Ectodermal cell (in vitro differentiated cells): ENCODE data around the gene PRPF18.
A peak's percentile ranks its signal among the peaks of the same experiment; 100 is the strongest.

Experiments used
- H3K27ac ChIP-seq: 2 replicates; pipeline ENCODE4 v1.7.0; 2013; ENCODE audit warnings: mild to moderate bottlenecking, low read depth, low read length; ENCODE audit not compliant: insufficient read depth, poor library complexity, severe bottlenecking
- H3K27me3 ChIP-seq: 2 replicates; pipeline ENCODE4 v1.7.0; 2013; ENCODE audit warnings: mild to moderate bottlenecking, low read length; ENCODE audit not compliant: insufficient read depth, control insufficient read depth, poor library complexity, severe bottlenecking
- H3K36me3 ChIP-seq: one replicate; pipeline ENCODE4 v1.7.0; 2013; ENCODE audit warnings: low read length; ENCODE audit not compliant: control insufficient read depth, insufficient read depth
- H3K4me1 ChIP-seq: one replicate; pipeline ENCODE4 v1.7.0; 2013; ENCODE audit warnings: low read length; ENCODE audit not compliant: control insufficient read depth, insufficient read depth
- H3K4me3 ChIP-seq: 2 replicates; pipeline ENCODE4 v1.7.0; 2013; ENCODE audit warnings: low read depth, low read length, control low read depth; ENCODE audit not compliant: insufficient read depth
- H3K9me3 ChIP-seq: 2 replicates; pipeline ENCODE4 v1.7.0; 2013; ENCODE audit warnings: mild to moderate bottlenecking, low read length, moderate library complexity; ENCODE audit not compliant: control insufficient read depth
- WGBS, 2 experiments: methylation state at CpG; one replicate each; pipeline ENCODE4 v1.1.7; 2013; ENCODE audit warnings: missing lambda C conversion rate in 2 of 2; 5-methylcytosine and 5-hydroxymethylcytosine counted together

PRPF18 gene

DNA sequence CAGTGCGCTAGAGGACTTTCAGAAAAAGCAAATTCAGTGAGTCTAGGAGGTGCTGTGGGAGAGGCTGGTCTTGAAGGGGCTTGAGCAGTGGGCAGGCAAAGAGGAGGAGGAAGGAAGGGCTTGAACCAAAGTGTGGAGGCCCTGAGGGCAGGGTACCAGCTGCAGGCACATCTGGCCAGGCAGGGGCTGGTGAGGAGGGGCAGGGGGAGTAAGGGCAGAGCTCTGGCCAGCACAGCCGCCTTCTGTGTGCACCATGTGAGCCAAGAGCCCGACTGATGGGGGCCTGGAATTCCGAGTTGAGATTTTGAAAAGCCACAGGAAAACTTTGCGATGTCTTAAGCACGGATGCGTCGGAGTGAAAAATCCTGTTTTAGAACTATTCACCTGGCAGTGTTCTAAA lies 74.5 kb downstream of the PRPF18 start:
- Histone ChIP-seq H3K4me1 (peaks cover 15% of the 10 kb centered on the region), H3K27ac (no peak overlapping the region), H3K36me3 (peaks cover 6% of the 10 kb centered on the region), H3K27me3 (no peaks in the 10 kb centered on the region), H3K9me3 (no peaks in the 10 kb centered on the region), H3K4me3 (no peak overlapping the region)
- 73 to 75% methylated on average over 8 of the region's 8 CpGs for whole genome bisulfite sequencing, 2 experiments

DNA sequence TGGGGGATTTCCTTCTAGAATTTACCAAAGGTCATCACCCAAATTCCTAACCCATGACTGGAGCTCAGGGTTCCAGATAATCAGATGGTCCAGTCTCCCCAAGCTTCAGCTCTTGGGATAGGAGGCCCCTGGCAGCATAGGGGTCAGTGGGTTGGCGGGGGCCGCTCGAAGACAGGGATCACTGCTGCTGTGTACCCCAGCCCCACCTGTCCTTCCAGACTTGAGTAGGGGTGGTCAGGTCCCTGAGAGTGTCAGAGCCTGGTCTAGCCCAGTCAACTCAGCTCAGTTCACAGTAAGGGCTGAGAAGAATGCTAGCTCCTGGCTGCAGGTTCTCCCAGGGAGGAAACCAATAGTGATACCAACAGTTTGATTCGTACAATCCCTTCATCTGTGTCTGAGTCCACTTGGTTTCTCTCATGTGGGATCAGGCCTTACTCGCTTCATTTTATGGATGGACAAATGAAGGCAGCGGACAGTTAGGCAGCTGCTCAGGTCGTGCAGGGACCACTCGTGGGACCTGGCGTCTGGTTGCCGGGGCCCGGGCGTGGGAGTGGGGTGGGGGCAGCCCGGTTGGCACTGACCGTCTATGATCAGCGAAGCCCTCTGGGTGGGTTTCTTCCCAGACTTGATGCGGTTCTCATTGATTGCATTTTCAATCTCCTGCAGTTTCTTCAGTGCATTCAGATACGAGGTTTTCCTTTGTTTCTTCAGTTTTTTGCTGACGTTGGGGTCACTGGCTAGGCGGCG lies 78.9 kb downstream of the PRPF18 start:
- H3K36me3 ChIP-seq: peaks cover 3% of the 10 kb centered on the region
- WGBS, 2 experiments: 96% methylated on average over 20 of the region's 20 CpGs

DNA sequence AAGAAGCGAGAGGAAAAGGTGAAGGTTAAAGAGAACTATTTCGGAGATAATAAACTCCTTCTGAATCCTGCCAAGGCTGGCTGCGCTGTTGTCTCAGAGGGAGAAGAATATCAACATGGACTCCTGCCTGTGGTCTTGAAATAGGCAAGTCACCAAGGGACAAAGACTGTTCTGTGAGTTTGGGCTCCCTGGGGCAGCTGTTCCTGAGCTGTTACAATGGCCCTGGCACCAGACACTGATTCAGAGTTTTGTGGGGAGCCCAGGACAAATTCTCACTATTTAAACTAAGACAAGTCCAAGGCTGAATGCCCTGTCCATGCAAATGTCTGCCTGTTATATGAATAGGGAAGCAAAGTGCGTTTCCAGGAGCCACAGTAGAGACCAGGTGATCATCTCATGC lies 81.4 kb downstream of the PRPF18 start:
- Histone ChIP-seq H3K27me3 (no peaks in the 10 kb centered on the region), H3K36me3 (peaks cover 3% of the 10 kb centered on the region), H3K4me1 (peaks cover 19% of the 10 kb centered on the region), H3K9me3 (no peaks in the 10 kb centered on the region), H3K27ac (no peak overlapping the region), H3K4me3 (no peak overlapping the region)
- WGBS, 2 experiments: 94% methylated on average over 4 of the region's 4 CpGs

More for the DNA sequence above, 78.9 kb downstream of the PRPF18 start:
- Histone ChIP-seq H3K4me3 (no peak overlapping the region), H3K27me3 (no peaks in the 10 kb centered on the region), H3K27ac (no peak overlapping the region), H3K4me1 (peaks cover 9% of the 10 kb centered on the region), H3K9me3 (no peaks in the 10 kb centered on the region)

DNA sequence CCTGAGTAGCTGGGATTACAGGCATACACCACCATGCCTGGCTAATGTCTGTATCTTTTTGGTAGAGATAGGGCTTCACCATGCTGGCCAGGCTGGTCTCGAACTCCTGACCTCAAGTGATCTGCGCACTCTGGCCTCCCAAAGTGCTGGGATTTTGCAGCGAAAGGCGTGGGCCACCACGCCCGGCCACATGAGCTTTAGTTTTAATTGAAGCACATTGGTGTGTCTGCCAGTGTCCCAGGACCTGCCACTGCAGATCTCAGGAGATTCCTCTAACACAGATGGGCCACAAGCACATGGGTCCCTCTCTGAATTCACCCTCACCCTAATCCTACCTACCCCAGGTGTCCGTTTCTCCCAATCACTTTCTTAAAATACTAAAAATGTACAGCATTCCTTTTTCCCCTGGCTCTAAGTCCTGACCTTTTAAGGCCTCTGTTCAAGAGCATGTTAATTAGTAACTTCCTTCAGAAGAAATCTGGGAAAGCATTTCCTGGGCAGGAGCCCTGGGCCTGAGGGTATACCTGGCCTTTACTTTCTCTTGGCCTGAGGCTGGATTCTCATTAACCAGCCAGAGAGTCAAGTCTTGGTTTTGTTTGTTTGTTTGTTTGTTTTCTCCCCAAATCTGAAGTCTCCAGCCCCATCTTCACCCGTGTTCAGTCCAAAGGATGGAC lies 82.6 kb downstream of the PRPF18 start:
- peaks cover 28% of the 10 kb centered on the region for H3K4me1 ChIP-seq
- no peak overlapping the region for H3K4me3 ChIP-seq
- no peak overlapping the region for H3K27ac ChIP-seq
- peaks cover 3% of the 10 kb centered on the region for H3K36me3 ChIP-seq
- 91 to 94% methylated on average over 8 of the region's 8 CpGs for WGBS, 2 experiments
- H3K27me3 ChIP-seq: no peaks in the 10 kb centered on the region
- no peaks in the 10 kb centered on the region for H3K9me3 ChIP-seq

DNA sequence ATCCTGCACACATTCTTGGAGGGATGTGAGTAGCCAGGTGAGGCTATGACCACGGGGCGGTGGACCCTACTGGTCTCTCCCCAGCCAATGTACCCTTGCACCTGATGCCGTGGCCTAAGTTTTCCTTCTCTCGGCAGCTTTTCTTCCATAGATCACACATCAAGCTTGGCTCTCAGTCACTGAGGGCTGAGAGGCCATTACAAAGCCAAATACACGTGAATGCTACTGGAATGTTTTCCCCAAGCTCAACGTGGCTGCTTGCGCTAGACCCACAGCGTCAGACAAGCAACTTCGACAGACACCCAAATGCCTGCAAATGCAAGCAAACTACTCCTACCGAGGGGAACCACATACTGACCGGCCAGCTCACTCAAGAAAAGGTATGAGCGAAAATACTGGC lies 83.1 kb downstream of the PRPF18 start:
- Histone ChIP-seq H3K9me3 (no peaks in the 10 kb centered on the region), H3K36me3 (no peaks in the 10 kb centered on the region), H3K4me1 (peaks cover 28% of the 10 kb centered on the region), H3K27me3 (no peaks in the 10 kb centered on the region), H3K27ac (no peak overlapping the region), H3K4me3 (no peak overlapping the region)
- WGBS, 2 experiments: 92 to 93% methylated on average over 12 of the region's 12 CpGs

DNA sequence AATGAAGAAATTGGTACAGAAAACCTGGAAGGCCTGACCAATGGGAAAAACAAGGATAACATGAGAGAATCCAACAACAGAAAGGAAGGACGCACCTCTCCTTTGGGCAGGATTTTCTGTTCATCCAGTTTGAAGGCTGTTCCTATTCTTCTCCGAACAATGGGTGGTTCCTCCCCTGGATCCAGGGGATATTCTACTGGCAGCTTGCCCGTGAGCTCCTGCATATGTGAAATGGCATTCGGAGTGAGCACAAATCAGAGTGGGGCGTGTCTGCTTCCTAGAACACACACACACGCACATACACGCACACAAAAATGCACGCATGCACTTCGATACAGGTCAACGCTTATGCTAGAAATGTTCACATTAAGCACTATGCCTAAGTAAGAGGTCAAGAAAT lies 83.5 kb downstream of the PRPF18 start:
- H3K4me3 ChIP-seq: no peak overlapping the region
- no peaks in the 10 kb centered on the region for H3K27me3 ChIP-seq
- H3K9me3 ChIP-seq: no peaks in the 10 kb centered on the region
- H3K36me3 ChIP-seq: no peaks in the 10 kb centered on the region
- H3K4me1 ChIP-seq: peaks cover 28% of the 10 kb centered on the region
- no peak overlapping the region for H3K27ac ChIP-seq
- 86 to 89% methylated on average over 10 of the region's 10 CpGs for WGBS, 2 experiments

DNA sequence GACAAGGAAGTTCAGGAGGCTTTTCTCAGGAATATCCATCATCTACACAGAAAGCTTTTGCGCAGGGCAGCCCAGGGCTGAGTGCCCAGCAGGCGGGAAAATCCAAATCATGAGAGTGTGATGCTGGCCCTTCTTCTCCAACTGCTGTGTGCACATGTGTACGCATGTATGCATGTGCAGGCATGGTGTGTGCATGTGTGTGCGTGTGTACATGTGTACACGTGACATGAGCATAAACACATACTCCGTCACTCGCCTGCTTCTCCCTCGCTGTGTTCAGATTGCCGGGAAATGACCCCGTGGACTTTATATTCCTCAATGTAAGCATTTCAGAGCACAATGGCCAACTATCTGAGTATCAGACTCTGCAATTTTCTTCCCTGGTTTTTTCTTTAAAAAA lies 85.1 kb downstream of the PRPF18 start:
- Histone ChIP-seq H3K27ac (peak overlapping the region; percentile 36), H3K4me1 (peaks cover 28% of the 10 kb centered on the region), H3K4me3 (no peak overlapping the region), H3K27me3 (no peaks in the 10 kb centered on the region), H3K36me3 (no peaks in the 10 kb centered on the region), H3K9me3 (no peaks in the 10 kb centered on the region)
- WGBS, 2 experiments: 95 to 96% methylated on average over 10 of the region's 10 CpGs

DNA sequence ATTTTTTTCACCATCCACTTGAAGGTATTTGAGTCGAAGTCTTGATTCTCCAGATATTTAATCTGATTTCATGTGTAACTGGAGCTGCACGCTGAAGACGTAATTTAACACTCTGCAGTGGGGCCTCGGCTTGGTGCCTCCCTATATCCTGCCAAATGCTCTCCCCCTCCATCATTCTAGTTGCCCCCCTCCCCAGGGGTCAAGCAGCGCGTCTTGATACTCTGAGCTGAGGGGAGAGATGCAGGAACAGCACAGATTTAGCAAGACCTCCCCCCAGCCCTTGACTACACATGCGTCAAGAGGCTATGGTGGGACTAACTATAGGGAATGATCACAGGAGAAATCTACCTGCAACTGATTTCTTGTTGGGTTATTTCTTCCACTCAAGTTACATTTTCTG lies 85.8 kb downstream of the PRPF18 start:
- no peak overlapping the region for H3K4me3 ChIP-seq
- H3K9me3 ChIP-seq: no peaks in the 10 kb centered on the region
- 24% methylated on average over 7 of the region's 7 CpGs for WGBS, 2 experiments
- peaks cover 28% of the 10 kb centered on the region for H3K4me1 ChIP-seq
- no peaks in the 10 kb centered on the region for H3K36me3 ChIP-seq
- no peak overlapping the region for H3K27ac ChIP-seq
- H3K27me3 ChIP-seq: no peaks in the 10 kb centered on the region

DNA sequence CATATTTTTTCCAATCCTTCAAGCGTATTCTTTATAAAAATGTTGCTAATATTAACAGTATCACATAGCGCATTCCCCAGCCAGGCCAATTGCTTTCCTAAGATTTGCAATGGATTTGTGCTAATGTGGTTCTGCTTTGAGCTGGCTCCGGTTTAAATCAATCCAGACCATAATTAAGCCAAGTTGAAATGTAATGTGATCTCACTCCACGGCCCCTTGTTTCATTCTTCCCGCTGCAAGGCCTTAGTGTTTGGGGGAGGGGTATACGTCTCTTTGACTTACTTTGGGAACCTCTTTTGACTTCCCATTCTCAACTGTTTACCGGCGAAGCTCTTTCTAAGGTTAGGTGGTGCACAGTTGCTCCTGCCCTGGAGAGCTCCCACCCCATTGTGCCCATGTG lies 86.4 kb downstream of the PRPF18 start:
- H3K4me3 ChIP-seq: no peak overlapping the region
- no peaks in the 10 kb centered on the region for H3K36me3 ChIP-seq
- peaks cover 28% of the 10 kb centered on the region for H3K4me1 ChIP-seq
- H3K27me3 ChIP-seq: no peaks in the 10 kb centered on the region
- H3K9me3 ChIP-seq: no peaks in the 10 kb centered on the region
- 42% methylated on average over 8 of the region's 8 CpGs for WGBS, 2 experiments
- H3K27ac ChIP-seq: peak overlapping the region; percentile 56

DNA sequence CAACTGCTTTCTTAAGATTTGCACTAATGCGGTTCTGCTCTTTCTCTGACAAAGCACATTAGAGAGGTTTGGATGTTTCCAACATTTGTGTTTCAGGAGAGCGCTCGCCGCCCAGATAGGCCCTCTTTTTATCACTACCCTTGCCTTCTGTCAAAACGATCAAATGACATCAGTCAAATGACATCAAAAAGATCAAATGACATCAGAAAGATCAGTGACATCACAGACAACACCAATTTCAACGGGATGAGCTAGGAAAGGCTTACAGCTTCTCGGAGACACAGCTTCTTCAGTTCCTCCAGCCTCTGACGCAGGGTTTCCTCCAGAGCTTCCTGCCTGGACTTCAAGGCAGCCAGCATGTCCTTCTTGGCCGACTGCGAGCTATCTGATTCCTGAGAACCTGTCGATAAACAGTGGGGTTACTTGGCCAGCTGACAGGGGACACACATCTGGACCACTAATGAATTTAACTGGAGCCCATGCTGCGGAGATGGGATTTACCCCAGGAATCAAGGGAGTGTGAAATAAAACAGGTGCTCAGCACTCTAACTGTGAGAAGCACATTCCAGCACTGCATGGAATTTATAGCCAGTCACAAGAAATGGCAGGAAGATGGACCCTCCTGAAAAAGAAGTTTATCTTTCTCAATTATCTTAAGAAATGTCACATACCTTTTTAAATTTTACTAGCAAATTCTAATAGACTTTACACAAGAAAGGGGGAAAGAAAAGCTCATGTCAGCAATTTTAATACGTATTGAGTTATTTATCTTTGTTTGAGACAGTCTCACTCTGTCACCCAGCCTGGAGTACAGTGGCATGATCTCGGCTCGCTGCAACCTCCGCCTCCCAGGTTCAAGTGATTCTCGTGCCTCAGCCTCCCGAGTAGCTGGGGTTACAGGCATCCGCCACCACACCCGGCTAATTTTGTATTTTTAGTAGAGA lies 88.2 kb downstream of the PRPF18 start:
- WGBS, 2 experiments: 94 to 96% methylated on average over 20 of the region's 20 CpGs

More for the DNA sequence above, 88.2 kb downstream of the PRPF18 start:
- peaks cover 28% of the 10 kb centered on the region for H3K4me1 ChIP-seq
- no peaks in the 10 kb centered on the region for H3K27me3 ChIP-seq
- H3K27ac ChIP-seq: no peak overlapping the region
- H3K36me3 ChIP-seq: no peaks in the 10 kb centered on the region
- no peak overlapping the region for H3K4me3 ChIP-seq
- H3K9me3 ChIP-seq: no peaks in the 10 kb centered on the region
